HEK293 (cell line): ENCODE results near the gene DDR1.

Experiments
- MYNN ChIP-seq: fragments of 450-650 bp; formaldehyde crosslinking; IDR thresholded peaks from 2 replicates; pipeline ENCODE4 v1.5.1; 2016; ENCODE audit warnings: missing biosample characterization, missing genetic modification characterization, borderline replicate concordance
- PRDM1 ChIP-seq: fragments of 450-650 bp; formaldehyde crosslinking; IDR thresholded peaks from 2 replicates; pipeline ENCODE4; 2016; ENCODE audit warnings: missing biosample characterization, missing genetic modification characterization
- TRIM28 ChIP-seq: IDR thresholded peaks from 2 replicates; pipeline ENCODE4 v1.6.1; 2011; ENCODE audit warnings: low read length, control low read depth, borderline replicate concordance
- ZNF121 ChIP-seq: fragments of 450-650 bp; formaldehyde crosslinking; IDR thresholded peaks from 2 replicates; pipeline ENCODE4 v1.5.1; 2016; ENCODE audit warnings: missing biosample characterization, missing genetic modification characterization
- ZNF138 ChIP-seq: fragments of 450-650 bp; formaldehyde crosslinking; IDR thresholded peaks from 2 replicates; pipeline ENCODE4 v1.5.1; 2016; ENCODE audit warnings: missing biosample characterization, missing genetic modification characterization, borderline replicate concordance
- ZNF580 ChIP-seq: fragments of 450-650 bp; formaldehyde crosslinking; IDR thresholded peaks from 2 replicates; pipeline ENCODE4 v1.5.1; 2016; ENCODE audit warnings: missing biosample characterization, missing genetic modification characterization
- ZNF776 ChIP-seq: fragments of 450-650 bp; formaldehyde crosslinking; IDR thresholded peaks from 2 replicates; pipeline ENCODE4 v1.5.0; 2017; ENCODE audit warnings: missing biosample characterization, missing genetic modification characterization, borderline replicate concordance
- ZSCAN5A ChIP-seq: fragments of 450-650 bp; formaldehyde crosslinking; IDR thresholded peaks from 2 replicates; pipeline ENCODE4 v1.5.1; 2016; ENCODE audit warnings: missing biosample characterization, missing genetic modification characterization
- TF ChIP-seq, protein P1 (sequence below): fragments of 450-650 bp; formaldehyde crosslinking; IDR thresholded peaks from 2 replicates; pipeline ENCODE4 v1.5.1; 2016; ENCODE audit warnings: missing biosample characterization, missing genetic modification characterization

- no peak for TF ChIP-seq ZNF580 (tag by site-specific recombination)
- TF ChIP-seq TRIM28, result no peak
- TF ChIP-seq ZNF121 (tag by site-specific recombination), result no peak
- no peak for TF ChIP-seq MYNN
- no peak for TF ChIP-seq ZNF776 (tag by site-specific recombination)
- TF ChIP-seq ZNF138 (tag by site-specific recombination), result no peak
- TF ChIP-seq ZSCAN5A (tag by site-specific recombination), result no peak
- no peak for TF ChIP-seq PRDM1 (tag by site-specific recombination)
- TF ChIP-seq, protein P1, sequence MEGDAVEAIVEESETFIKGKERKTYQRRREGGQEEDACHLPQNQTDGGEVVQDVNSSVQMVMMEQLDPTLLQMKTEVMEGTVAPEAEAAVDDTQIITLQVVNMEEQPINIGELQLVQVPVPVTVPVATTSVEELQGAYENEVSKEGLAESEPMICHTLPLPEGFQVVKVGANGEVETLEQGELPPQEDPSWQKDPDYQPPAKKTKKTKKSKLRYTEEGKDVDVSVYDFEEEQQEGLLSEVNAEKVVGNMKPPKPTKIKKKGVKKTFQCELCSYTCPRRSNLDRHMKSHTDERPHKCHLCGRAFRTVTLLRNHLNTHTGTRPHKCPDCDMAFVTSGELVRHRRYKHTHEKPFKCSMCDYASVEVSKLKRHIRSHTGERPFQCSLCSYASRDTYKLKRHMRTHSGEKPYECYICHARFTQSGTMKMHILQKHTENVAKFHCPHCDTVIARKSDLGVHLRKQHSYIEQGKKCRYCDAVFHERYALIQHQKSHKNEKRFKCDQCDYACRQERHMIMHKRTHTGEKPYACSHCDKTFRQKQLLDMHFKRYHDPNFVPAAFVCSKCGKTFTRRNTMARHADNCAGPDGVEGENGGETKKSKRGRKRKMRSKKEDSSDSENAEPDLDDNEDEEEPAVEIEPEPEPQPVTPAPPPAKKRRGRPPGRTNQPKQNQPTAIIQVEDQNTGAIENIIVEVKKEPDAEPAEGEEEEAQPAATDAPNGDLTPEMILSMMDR (tag by site-specific recombination), result no peak
Measured at GRCh38 chr6:30873137-30873640, 11.1 kb upstream of the DDR1 start.
